Measurements from ENCODE around the gene HIF1AN. TPM values are rescaled to one million over a fixed set of nuclear protein-coding genes. Genes with fewer than 3 reads are reported as not detected.

HIF1AN gene
- total and polyA plus RNA-seq, 11 donors = 8.2 to 61.8 (median 46.4) TPM

DNA sequence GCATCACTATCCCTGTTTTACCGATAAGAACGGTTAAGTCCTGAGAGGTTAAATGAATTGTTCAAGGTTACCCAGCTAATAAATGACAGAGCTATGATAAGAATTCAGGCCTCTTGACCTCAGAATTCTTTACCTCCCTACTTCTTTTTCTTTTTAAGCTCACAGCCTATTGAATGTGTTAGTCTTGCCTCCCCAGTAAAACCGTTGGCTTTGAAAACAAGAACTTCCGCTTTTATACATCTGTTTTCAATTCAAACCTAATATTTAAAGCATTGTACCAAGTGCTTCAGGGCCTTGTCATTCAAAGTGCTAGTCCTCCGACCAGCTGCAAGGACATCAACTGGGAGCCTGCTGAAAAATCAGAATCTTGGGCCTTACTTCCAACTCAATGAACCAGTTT is 31.6 kb upstream of the HIF1AN start:
- Histone ChIP-seq H3K9me3 (no peaks in the 10 kb centered on the region), H3K36me3 (peaks cover under 1 to 87% (median 70%) of the 10 kb centered on the region in 9 donors), H3K27me3 (no peaks in the 10 kb centered on the region), H3K4me3 (no peak overlapping the region), H3K4me1 (no peaks in the 10 kb centered on the region), H3K27ac (no peak overlapping the region)
- WGBS, 4 donors = 70 to 73% (median 72%) methylated on average over 5 of the region's 5 CpGs
- no peak for ATAC-seq
- DNase-seq = no peak
- intact Hi-C loops (cut with DNase I) = loop anchor here in 1 of 10 donors (10.0 kb wide), 1 partner anchor 169 kb away; the partner anchor contains the start of gene PKD2L1
- TF ChIP-seq POLR2A (IDR thresholded peaks at IDR 0.05) = no peak
- TF ChIP-seq, protein P1, sequence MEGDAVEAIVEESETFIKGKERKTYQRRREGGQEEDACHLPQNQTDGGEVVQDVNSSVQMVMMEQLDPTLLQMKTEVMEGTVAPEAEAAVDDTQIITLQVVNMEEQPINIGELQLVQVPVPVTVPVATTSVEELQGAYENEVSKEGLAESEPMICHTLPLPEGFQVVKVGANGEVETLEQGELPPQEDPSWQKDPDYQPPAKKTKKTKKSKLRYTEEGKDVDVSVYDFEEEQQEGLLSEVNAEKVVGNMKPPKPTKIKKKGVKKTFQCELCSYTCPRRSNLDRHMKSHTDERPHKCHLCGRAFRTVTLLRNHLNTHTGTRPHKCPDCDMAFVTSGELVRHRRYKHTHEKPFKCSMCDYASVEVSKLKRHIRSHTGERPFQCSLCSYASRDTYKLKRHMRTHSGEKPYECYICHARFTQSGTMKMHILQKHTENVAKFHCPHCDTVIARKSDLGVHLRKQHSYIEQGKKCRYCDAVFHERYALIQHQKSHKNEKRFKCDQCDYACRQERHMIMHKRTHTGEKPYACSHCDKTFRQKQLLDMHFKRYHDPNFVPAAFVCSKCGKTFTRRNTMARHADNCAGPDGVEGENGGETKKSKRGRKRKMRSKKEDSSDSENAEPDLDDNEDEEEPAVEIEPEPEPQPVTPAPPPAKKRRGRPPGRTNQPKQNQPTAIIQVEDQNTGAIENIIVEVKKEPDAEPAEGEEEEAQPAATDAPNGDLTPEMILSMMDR (IDR thresholded peaks at IDR 0.05) = no peak

DNA sequence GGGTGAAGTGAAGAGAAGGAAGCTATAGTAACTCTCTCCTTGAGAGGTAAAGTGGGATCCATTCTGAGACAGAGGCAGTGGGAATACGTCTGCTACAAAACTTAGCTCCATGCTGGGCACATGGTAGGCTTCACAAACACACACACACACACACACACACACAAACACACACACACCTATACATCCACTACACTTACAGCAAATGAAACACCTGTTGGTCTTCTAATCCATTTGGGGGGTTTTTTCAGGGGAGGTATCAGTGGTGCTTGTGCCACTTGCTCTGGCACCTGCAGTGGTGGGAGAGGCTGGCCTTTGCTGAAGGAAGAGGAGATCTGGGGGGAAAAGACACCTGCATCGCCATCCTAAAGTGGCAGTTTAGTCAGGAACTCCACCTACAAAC is 30.6 kb upstream of the HIF1AN start:
- Histone ChIP-seq H3K27me3 (no peaks in the 10 kb centered on the region), H3K4me3 (no peak overlapping the region), H3K27ac (no peak overlapping the region), H3K36me3 (peaks cover 0 to 84% (median 60%) of the 10 kb centered on the region in 9 donors), H3K9me3 (no peaks in the 10 kb centered on the region), H3K4me1 (peaks cover 0 to 9% (median 0%) of the 10 kb centered on the region in 12 donors)
- no peak for TF ChIP-seq POLR2A (IDR thresholded peaks at IDR 0.05)
- TF ChIP-seq, protein P1 (IDR thresholded peaks at IDR 0.05) = no peak
- no peak for DNase-seq
- ATAC-seq = no peak
- intact Hi-C loops (cut with DNase I) = loop anchor here in 2 of 10 donors (5.0 to 10.0 kb wide), 2 partner anchors 73 to 170 kb away; partner anchors contain the start of gene PKD2L1 (in 1 of the 2)
- 94 to 99% (median 94%) methylated on average over 2 of the region's 2 CpGs for WGBS, 4 donors

DNA sequence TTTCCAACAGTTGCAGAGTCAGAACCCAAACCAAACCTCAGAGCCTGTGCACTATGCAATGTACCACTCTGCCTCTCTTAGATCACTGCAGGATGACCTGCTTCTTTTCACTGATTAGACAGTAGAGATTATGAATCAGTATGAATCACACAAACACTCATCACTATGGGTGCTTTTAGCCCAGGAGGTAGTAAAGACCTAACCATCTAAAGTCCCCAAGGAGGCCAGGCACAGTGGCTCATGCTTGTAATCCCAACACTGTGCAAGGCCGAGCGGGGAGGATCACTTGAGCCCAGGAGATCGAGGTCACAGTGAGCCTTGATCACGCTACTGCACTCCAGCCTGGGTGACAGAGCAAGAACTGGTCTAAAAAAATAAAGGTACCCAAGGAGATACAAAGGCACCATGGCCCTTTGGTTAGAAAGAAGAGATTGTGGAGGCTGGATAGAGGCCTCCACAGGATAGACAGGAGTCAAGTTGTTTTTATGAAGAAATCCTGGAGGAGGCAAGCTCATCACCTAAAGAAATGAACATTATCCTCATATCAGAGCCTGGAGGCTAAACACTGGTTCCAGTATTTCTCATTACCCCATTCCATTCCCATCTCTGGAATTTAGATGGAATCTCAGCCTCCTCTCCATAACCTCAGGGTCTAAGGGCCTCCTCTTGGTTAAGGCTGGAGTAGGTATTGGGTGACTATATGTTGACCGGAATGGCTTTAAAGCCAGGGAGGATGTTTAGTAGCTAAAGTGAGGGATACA is 29.0 kb upstream of the HIF1AN start:
- H3K27me3 ChIP-seq = no peaks in the 10 kb centered on the region
- no peak overlapping the region for H3K27ac ChIP-seq
- intact Hi-C loops (cut with DNase I) = loop anchor here in 2 of 10 donors (5.0 to 10.0 kb wide), 2 partner anchors 74 to 172 kb away; partner anchors contain the start of gene PKD2L1 (in 1 of the 2)
- H3K9me3 ChIP-seq = no peaks in the 10 kb centered on the region
- WGBS, 4 donors = 94 to 98% (median 97%) methylated on average over 5 of the region's 5 CpGs
- no peak overlapping the region for H3K4me3 ChIP-seq
- TF ChIP-seq, protein P1 (IDR thresholded peaks at IDR 0.05) = no peak
- TF ChIP-seq POLR2A (IDR thresholded peaks at IDR 0.05) = no peak
- peaks cover 0 to 84% (median 52%) of the 10 kb centered on the region in 9 donors for H3K36me3 ChIP-seq
- DNase-seq (no peak), ATAC-seq (no peak)
- H3K4me1 ChIP-seq = peaks cover 0 to 20% (median 0%) of the 10 kb centered on the region in 12 donors

DNA sequence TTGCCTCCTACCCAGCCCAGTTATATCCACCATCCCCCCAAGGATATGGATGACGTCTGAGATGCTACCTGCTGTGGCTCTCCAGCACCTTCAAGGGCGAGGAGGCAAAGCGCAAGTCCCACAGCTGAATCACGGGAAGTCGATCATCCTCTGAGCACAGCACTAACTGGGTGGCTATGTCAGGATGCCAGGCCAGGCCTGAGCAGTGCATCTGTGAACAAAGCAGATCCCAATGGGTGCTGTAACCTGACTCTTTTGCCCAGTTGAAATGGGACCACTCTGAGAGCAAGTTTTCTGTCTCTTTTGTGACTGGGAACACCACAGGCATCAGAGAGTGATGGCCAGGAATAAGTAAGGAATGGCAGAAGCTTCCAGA is 28.4 kb upstream of the HIF1AN start:
- TF ChIP-seq, protein P1 (IDR thresholded peaks at IDR 0.05) = no peak
- TF ChIP-seq POLR2A (IDR thresholded peaks at IDR 0.05) = no peak
- Histone ChIP-seq H3K27ac (no peak overlapping the region), H3K9me3 (no peaks in the 10 kb centered on the region), H3K4me1 (peaks cover 0 to 22% (median 0%) of the 10 kb centered on the region in 12 donors), H3K4me3 (no peak overlapping the region), H3K36me3 (peaks cover 0 to 83% (median 47%) of the 10 kb centered on the region in 9 donors), H3K27me3 (no peaks in the 10 kb centered on the region)
- DNase-seq = no peak
- intact Hi-C loops (cut with DNase I) = loop anchor here in 2 of 10 donors (5.0 to 10.0 kb wide), 2 partner anchors 75 to 173 kb away; partner anchors contain the start of gene PKD2L1 (in 1 of the 2)
- ATAC-seq = no peak
- 91 to 100% (median 94%) methylated on average over 3 to 5 of the region's 5 CpGs for WGBS, 4 donors
